K562 (cell line): Measurements from ENCODE around the gene NEU1. TPM values are rescaled to one million over a fixed set of nuclear protein-coding genes. Genes with fewer than 3 reads are reported as not detected.

ENCODE experiments used
- ATAC-seq: fragments of 200-7000 bp; cut with Tn5 transposase; 3 replicates; pipeline ENCODE4 v1.9.1; 2020; ENCODE audit warnings: moderate library complexity
- BruUV-seq: library from RNA; stranded (reverse); fragments of 400-500 nt; replicated peaks from 2 replicates; lab custom pipeline; 2021; lab: Mats Ljungman, UMichigan
- CTCF ChIA-PET: fragments of 300-600 bp; formaldehyde crosslinking; extraction: SDS; loops from one replicate; lab custom pipeline; 2021; ENCODE audit warnings: low intra/inter-chr PET ratio; lab: Yijun Ruan, JAX
- POLR2A ChIA-PET: fragments of 300-600, 350-650 bp; sonication (Branson Sonifier 250); formaldehyde crosslinking; extraction: SDS; loops from one replicate; lab custom pipeline; 2021; ENCODE audit warnings: antibody characterized with exemption, inconsistent platforms; lab: Yijun Ruan, JAX
- DNase-seq, 4 experiments: peaks; one replicate each; pipeline versions ENCODE4 v3.0.0 to v3.0.0-alpha.2; 2011 to 2018; ENCODE audit warnings: low spot score in 3 of 4, mixed read lengths in 3 of 4; ENCODE audit errors: extremely low read depth in 1 of 4
- FAIRE-seq: peaks from 2 replicates; lab custom pipeline; 2011; peaks lifted over from hg19 to GRCh38; lab: Jason Lieb, UNC
- H2AFZ ChIP-seq: 2 replicates; pipeline ENCODE4 v1.6.0; 2011; ENCODE audit warnings: low read depth, low read length, control low read depth, inconsistent platforms
- H3K27ac ChIP-seq: fragments of 200-600 bp; 3 replicates; pipeline ENCODE4 v1.8.0; 2011; ENCODE audit warnings: low read depth, mild to moderate bottlenecking, control low read depth, inconsistent platforms, low read length, moderate library complexity, mixed read lengths; ENCODE audit errors: extremely low read depth
- H3K27me3 ChIP-seq, 2 experiments: fragments of 300-600 bp in 1 of 2; 2 replicates in 1 of 2; 3 replicates in 1 of 2; pipeline versions ENCODE4 v1.6.0 to v1.8.0; 2011; ENCODE audit warnings: inconsistent platforms in 2 of 2, low read length in 2 of 2, mild to moderate bottlenecking in 1 of 2, mixed read lengths in 1 of 2, moderate library complexity in 1 of 2; ENCODE audit not compliant: control insufficient read depth in 2 of 2, insufficient read depth in 2 of 2
- H3K36me3 ChIP-seq: fragments of 300-600 bp; 3 replicates; pipeline ENCODE4 v1.8.0; 2011; ENCODE audit warnings: mild to moderate bottlenecking, low read length, inconsistent platforms; ENCODE audit not compliant: control insufficient read depth, insufficient read depth
- H3K4me1 ChIP-seq, 2 experiments: fragments of 200-600 bp in 1 of 2; replicated peaks in 1 of 2; 2 replicates in 1 of 2; 3 replicates in 1 of 2; pipeline versions ENCODE4 v1.5.1 to v1.8.0; 2011; ENCODE audit warnings: inconsistent platforms in 2 of 2, low read length in 2 of 2, mild to moderate bottlenecking in 1 of 2, mixed read lengths in 1 of 2, moderate library complexity in 1 of 2; ENCODE audit not compliant: control insufficient read depth in 2 of 2, insufficient read depth in 2 of 2
- H3K4me2 ChIP-seq: 2 replicates; pipeline ENCODE4 v1.6.1; 2011; ENCODE audit warnings: low read length, control low read depth, inconsistent platforms, mixed read lengths; ENCODE audit not compliant: insufficient read depth
- H3K4me3 ChIP-seq: fragments of 200-600 bp; sonication (generic), shearing (Covaris generic); 2 replicates; pipeline ENCODE4 v1.5.1; 2016; ENCODE audit warnings: control low read depth, inconsistent platforms
- H3K79me2 ChIP-seq: fragments of 200-600 bp; 3 replicates; pipeline ENCODE4 v1.8.0; 2011; ENCODE audit warnings: low read length, inconsistent platforms; ENCODE audit not compliant: control insufficient read depth, insufficient read depth
- H3K9ac ChIP-seq, 2 experiments: 2 replicates each; pipeline versions ENCODE4 v1.6.0 to v1.6.1; 2011; ENCODE audit warnings: low read depth in 2 of 2, low read length in 2 of 2, control low read depth in 1 of 2, inconsistent platforms in 1 of 2, mild to moderate bottlenecking in 1 of 2, mixed read lengths in 1 of 2; ENCODE audit not compliant: insufficient read depth in 1 of 2
- H3K9me1 ChIP-seq: one replicate; pipeline ENCODE4 v1.6.0; 2011; ENCODE audit warnings: inconsistent platforms, mild to moderate bottlenecking, low read length, moderate library complexity; ENCODE audit not compliant: control insufficient read depth, insufficient read depth
- H3K9me3 ChIP-seq: replicated peaks from 2 replicates; pipeline ENCODE4 v1.5.1; 2011; ENCODE audit warnings: low read depth, low read length, inconsistent platforms; ENCODE audit not compliant: control insufficient read depth, insufficient read depth
- H4K20me1 ChIP-seq: replicated peaks from 2 replicates; pipeline ENCODE4 v1.6.1; 2011; ENCODE audit warnings: low read length, inconsistent platforms, mixed read lengths; ENCODE audit not compliant: control insufficient read depth, insufficient read depth
- CAMTA2 ChIP-seq: fragments of 250-450 bp; sonication (Bioruptor Pico); conservative IDR thresholded peaks from 2 replicates; pipeline ENCODE4 v1.5.1; 2022
- E2F6 ChIP-seq, 2 experiments: IDR thresholded peaks; 2 replicates each; pipeline ENCODE4 v1.6.1; 2011; ENCODE audit warnings: borderline replicate concordance in 1 of 2, control low read depth in 1 of 2, low read depth in 1 of 2, low read length in 1 of 2, mild to moderate bottlenecking in 1 of 2, mixed read lengths in 1 of 2, moderate library complexity in 1 of 2; ENCODE audit not compliant: insufficient read depth in 1 of 2, insufficient read length in 1 of 2, poor library complexity in 1 of 2, severe bottlenecking in 1 of 2; ENCODE audit errors: extremely low read depth in 1 of 2
- EHMT2 ChIP-seq: fragments of 450-650 bp; IDR thresholded peaks from 2 replicates; pipeline ENCODE4 v1.6.1; 2018; ENCODE audit warnings: antibody characterized with exemption
- ERF ChIP-seq: fragments of 450-650 bp; formaldehyde crosslinking; IDR thresholded peaks from 2 replicates; pipeline ENCODE4 v1.4.0; 2020; ENCODE audit warnings: mild to moderate bottlenecking, mixed read lengths
- MAFK ChIP-seq: IDR thresholded peaks from 2 replicates; pipeline ENCODE4 v1.6.1; 2011; ENCODE audit warnings: low read length, improper control_type of control experiment
- MAX ChIP-seq: sonication (generic); formaldehyde crosslinking; IDR thresholded peaks from 2 replicates; pipeline ENCODE4 v1.9.0; 2022; ENCODE audit warnings: mild to moderate bottlenecking, missing genetic modification reagents
- NKRF ChIP-seq: fragments of 450-650 bp; IDR thresholded peaks from 2 replicates; pipeline ENCODE4 v1.6.1; 2016; ENCODE audit warnings: borderline replicate concordance
- TFAM ChIP-seq: fragments of 250-450 bp; sonication (Bioruptor Pico); conservative IDR thresholded peaks from 2 replicates; pipeline ENCODE4 v1.5.0; 2021; ENCODE audit warnings: mild to moderate bottlenecking, moderate library complexity
- TFE3 ChIP-seq: fragments of 450-650 bp; formaldehyde crosslinking; IDR thresholded peaks from 2 replicates; pipeline ENCODE4 v1.4.0; 2020; ENCODE audit warnings: mild to moderate bottlenecking, mixed read lengths
- VEZF1 ChIP-seq: fragments of 200-800 bp; sonication (Bioruptor generic); IDR thresholded peaks from 2 replicates; pipeline ENCODE4 v1.6.1; 2017; ENCODE audit warnings: missing genetic modification characterization, missing compliant biosample characterization
- ZBTB7A ChIP-seq: IDR thresholded peaks from 2 replicates; pipeline ENCODE4 v1.6.1; 2011; ENCODE audit warnings: low read depth, mild to moderate bottlenecking, low read length, moderate library complexity, borderline replicate concordance; ENCODE audit not compliant: control insufficient read depth
- WGBS: fragments of 100-300 bp; shearing (Covaris generic); methylation state at CpG from one replicate; pipeline ENCODE4 v1.1.6; 2016; ENCODE audit warnings: low coverage, mixed read lengths; ENCODE audit not compliant: insufficient coverage; ENCODE audit errors: missing lambda C conversion rate; 5-methylcytosine and 5-hydroxymethylcytosine counted together
- in situ Hi-C: fragments of 300-500 bp; cut with MboI; formaldehyde crosslinking; loops from 4 replicates; pipeline ENCODE4 v1.15.0; 2018; ENCODE audit warnings: inconsistent platforms, mixed read lengths
- intact Hi-C: fragments of 100-400 bp; cut with micrococcal nuclease; formaldehyde crosslinking; loops from 2 replicates; pipeline ENCODE4 v1.14.2; 2022
- polyA plus RNA-seq, 8 experiments: library from polyadenylated mRNA; depleted of rRNA in 4 of 8; stranded (reverse) in 5 of 8; unstranded in 3 of 8; fragments of >200 nt; fragmentation: Nextera tagmentation in 2 of 8; fragmentation: Illumina TruSeq in 1 of 8; extraction: Ambion mirVana in 2 of 8; extraction: Trizol in 1 of 8; gene quantifications; 2 replicates each; pipeline versions ENCODE4 v1.2.1 to v1.2.3, GENCODE V29; 2011 to 2014; ENCODE audit warnings: inconsistent platforms in 1 of 8, missing spikeins in 1 of 8
- total RNA-seq, 7 experiments: library from RNA; depleted of rRNA in 6 of 7; stranded (reverse); fragments of >200 nt in 6 of 7; fragmentation: Illumina TruSeq in 2 of 7; extraction: Trizol in 2 of 7; gene quantifications; 2 replicates each; pipeline versions ENCODE4 v1.2.1 to v1.2.3, GENCODE V29; 2011 to 2021; ENCODE audit warnings: low replicate concordance in 1 of 7

The NEU1 gene
- total and polyA plus RNA-seq, 9 of the 15 experiments (the other 6 are each of a cell fraction or from before 2014, with no cell fraction given), result 14.8 to 67.8 (median 51.0) TPM

GRCh38 chr6:31831350-31832215 lies 31.0 kb downstream of the NEU1 start:
- in situ Hi-C loops (no loop called here), intact Hi-C loops (loop anchor here (2.0 kb wide), 1 partner anchor 141 kb away; no protein-coding TSS in a partner anchor)
- Histone ChIP-seq H4K20me1 (peaks cover 7% of the 10 kb centered on the region; the same call in 1 of the 2 replicates), H3K79me2 (peaks cover 69% of the 10 kb centered on the region), H3K4me2 (peak overlapping the region; percentile 77), H3K27me3 (no peaks in the 10 kb centered on the region), H3K36me3 (peaks cover 35% of the 10 kb centered on the region), H3K4me1 (peaks cover 25 to 44% of the 10 kb centered on the region in 2 experiments), H2AFZ (no peak overlapping the region), H3K9me1 (no peaks in the 10 kb centered on the region), H3K9ac (peak overlapping the region; percentile 70 to 85), H3K4me3 (peak overlapping the region; percentile 52), H3K27ac (peak overlapping the region; percentile 66), H3K9me3 (no peaks in the 10 kb centered on the region; the same call in 1 of the 2 replicates)
- 10% methylated on average over 15 of the region's 15 CpGs for WGBS
- peak in 1 of 4 experiments; percentile 65 for DNase-seq
- CTCF ChIA-PET, result interaction anchor here (1.9 to 2.8 kb wide), 2 partner anchors 36 to 59 kb away, joined by 10 to 24 read pairs; partner anchors contain the start of gene VARS1
- FAIRE-seq, result no peak
- POLR2A ChIA-PET, result interaction anchor here (0.6 to 13.1 kb wide), 38 partner anchors 10 to 500 kb away, joined by 3 to 229 read pairs (median 4); partner anchors contain the start of genes BAG6, C6orf47, CLIC1 and DDAH2
- no TSS peak for BruUV-seq
- no peak for ATAC-seq
- TF ChIP-seq NKRF, result peak; percentile 37; the same call in 1 of the 2 replicates
- TF ChIP-seq CAMTA2 (CRISPR knock-in tag), result peak; percentile 91; the same call in 1 of the 2 replicates
- no peak for TF ChIP-seq VEZF1 (CRISPR knock-in tag)
- no peak; the same call in 1 of the 2 replicates for TF ChIP-seq ZBTB7A
- no peak for TF ChIP-seq ERF
- TF ChIP-seq TFAM (CRISPR knock-in tag), result no peak
- TF ChIP-seq E2F6 (IDR thresholded peaks at IDR 0.05; ENCODE audit: borderline replicate concordance in 1 of 2, extremely low read depth in 1 of 2, insufficient read depth in 1 of 2, insufficient read length in 1 of 2, low read depth in 1 of 2, low read length in 1 of 2, poor library complexity in 1 of 2, severe bottlenecking in 1 of 2), result no peak
- no peak for TF ChIP-seq MAX (CRISPR knock-in tag)
- TF ChIP-seq TFE3 (CRISPR knock-in tag), result no peak
- TF ChIP-seq EHMT2, result 0 out of 2 replicates have a peak, but pooled peaks have one; percentile 48
- no peak for TF ChIP-seq MAFK
